GM06990 (cell line): ENCODE measurements around the gene BTBD18.

Source experiments
- DNase-seq: peaks from one replicate; pipeline ENCODE4 v3.0.0-alpha.2; 2011; ENCODE audit not compliant: insufficient read length; ENCODE audit errors: extremely low read depth
- H3K27me3 ChIP-seq: replicated peaks from 2 replicates; pipeline ENCODE4 v1.6.0; 2011; ENCODE audit warnings: low read length; ENCODE audit not compliant: control insufficient read depth, insufficient read depth
- H3K36me3 ChIP-seq: 2 replicates; pipeline ENCODE4 v1.5.1; 2011; ENCODE audit warnings: low read length; ENCODE audit not compliant: control insufficient read depth, insufficient read depth
- H3K4me3 ChIP-seq: replicated peaks from 2 replicates; pipeline ENCODE4 v1.5.1; 2011; ENCODE audit warnings: low read depth, mild to moderate bottlenecking, control low read depth, low read length
- TF ChIP-seq, protein P1 (sequence below): IDR thresholded peaks from 2 replicates; pipeline ENCODE4 v1.5.1; 2011; ENCODE audit warnings: low read length, control low read depth, mild to moderate bottlenecking, inconsistent platforms; ENCODE audit not compliant: insufficient read depth, poor library complexity, severe bottlenecking

BTBD18 gene

GRCh38 chr11:57792870-57793269 lies 41.3 kb upstream of the BTBD18 start:
- H3K4me3 ChIP-seq = no peak overlapping the region
- TF ChIP-seq, protein P1, sequence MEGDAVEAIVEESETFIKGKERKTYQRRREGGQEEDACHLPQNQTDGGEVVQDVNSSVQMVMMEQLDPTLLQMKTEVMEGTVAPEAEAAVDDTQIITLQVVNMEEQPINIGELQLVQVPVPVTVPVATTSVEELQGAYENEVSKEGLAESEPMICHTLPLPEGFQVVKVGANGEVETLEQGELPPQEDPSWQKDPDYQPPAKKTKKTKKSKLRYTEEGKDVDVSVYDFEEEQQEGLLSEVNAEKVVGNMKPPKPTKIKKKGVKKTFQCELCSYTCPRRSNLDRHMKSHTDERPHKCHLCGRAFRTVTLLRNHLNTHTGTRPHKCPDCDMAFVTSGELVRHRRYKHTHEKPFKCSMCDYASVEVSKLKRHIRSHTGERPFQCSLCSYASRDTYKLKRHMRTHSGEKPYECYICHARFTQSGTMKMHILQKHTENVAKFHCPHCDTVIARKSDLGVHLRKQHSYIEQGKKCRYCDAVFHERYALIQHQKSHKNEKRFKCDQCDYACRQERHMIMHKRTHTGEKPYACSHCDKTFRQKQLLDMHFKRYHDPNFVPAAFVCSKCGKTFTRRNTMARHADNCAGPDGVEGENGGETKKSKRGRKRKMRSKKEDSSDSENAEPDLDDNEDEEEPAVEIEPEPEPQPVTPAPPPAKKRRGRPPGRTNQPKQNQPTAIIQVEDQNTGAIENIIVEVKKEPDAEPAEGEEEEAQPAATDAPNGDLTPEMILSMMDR = no peak
- DNase-seq = no peak

GRCh38 chr11:57792060-57792541 lies 40.5 kb upstream of the BTBD18 start:
- no peaks in the 10 kb centered on the region for H3K27me3 ChIP-seq
- peaks cover 5% of the 10 kb centered on the region for H3K36me3 ChIP-seq
- TF ChIP-seq, protein P1 = no peak
- DNase-seq = peak; percentile 74
- H3K4me3 ChIP-seq = no peak overlapping the region

More at GRCh38 chr11:57792870-57793269, 41.3 kb upstream of the BTBD18 start:
- Histone ChIP-seq H3K27me3 (no peaks in the 10 kb centered on the region), H3K36me3 (peaks cover 5% of the 10 kb centered on the region)

DNA sequence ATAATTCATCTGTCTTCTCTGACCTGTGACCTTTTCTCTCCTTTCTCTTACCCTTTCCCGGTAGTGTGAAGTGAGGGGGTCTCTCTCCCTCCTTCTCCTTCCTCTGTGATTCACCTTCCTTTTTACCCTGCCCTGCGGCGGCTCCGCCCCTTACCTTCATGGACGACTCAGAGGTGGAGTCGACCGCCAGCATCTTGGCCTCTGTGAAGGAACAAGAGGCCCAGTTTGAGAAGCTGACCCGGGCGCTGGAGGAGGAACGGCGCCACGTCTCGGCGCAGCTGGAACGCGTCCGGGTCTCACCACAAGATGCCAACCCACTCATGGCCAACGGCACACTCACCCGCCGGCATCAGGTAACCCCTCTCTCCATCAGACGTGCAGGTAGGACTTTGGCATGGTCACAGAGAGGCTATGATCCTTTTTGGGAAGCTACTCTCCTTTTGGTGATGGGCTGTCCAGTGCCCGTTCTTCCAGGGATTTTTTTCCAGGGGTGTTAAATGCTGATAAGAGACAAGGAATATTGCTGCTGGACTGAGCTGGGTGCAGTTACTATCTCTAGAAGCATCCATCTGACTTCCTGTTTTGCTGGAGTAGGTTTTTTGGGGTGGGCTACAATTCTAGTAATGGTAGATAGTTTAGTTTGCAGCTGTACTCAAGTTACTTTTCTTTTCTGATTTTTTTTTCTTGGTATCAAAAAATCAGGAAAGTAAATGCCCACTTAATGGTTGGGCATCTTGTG lies 39.9 kb upstream of the BTBD18 start:
- DNase-seq = no peak

GRCh38 chr11:57788703-57789088 lies 37.1 kb upstream of the BTBD18 start:
- no peaks in the 10 kb centered on the region for H3K27me3 ChIP-seq
- H3K4me3 ChIP-seq = no peak overlapping the region
- no peak for DNase-seq
- TF ChIP-seq, protein P1 = no peak
- no peaks in the 10 kb centered on the region for H3K36me3 ChIP-seq

More for the DNA sequence above, 39.9 kb upstream of the BTBD18 start:
- TF ChIP-seq, protein P1 = no peak
- no peaks in the 10 kb centered on the region for H3K27me3 ChIP-seq
- H3K4me3 ChIP-seq = no peak overlapping the region
- H3K36me3 ChIP-seq = peaks cover 2% of the 10 kb centered on the region; the same call in 1 of the 2 replicates

DNA sequence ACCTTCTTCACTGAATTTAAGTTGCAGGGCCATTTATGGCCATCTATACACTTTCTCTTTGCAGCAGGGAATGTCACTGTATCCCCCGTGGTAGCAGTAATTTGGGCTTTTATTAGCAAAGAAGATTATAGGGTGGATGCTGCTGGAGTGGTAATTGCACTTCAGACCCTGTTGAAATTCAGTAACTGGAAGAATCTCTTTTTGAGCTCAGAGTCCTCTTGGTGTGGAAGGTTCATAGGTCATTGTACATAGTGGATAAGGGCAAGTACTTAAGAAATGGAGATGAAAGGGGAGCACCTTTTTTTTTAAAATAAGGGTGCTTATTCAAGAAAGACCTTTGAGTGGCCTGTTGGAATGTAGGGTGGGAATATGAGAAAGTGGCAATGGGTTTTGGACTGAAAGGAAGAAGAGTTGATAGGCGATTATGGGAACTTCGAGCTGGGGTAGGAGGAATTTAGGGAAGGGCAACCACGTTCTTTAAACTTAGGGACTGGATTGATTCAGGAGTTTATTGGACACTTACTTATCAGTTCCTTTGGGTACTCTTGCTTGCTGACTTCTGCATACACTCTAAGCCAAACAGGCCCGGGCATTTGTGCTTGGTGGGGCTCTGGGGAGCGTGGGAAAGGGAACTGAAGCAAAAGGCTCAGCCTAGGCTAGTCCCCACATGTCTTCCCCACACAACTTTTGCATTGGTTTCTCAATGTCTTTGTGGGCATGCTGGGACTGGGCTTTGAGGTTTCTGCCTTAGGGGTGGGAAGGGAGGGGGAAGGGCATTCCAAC lies 36.5 kb upstream of the BTBD18 start:
- DNase-seq = no peak
- Histone ChIP-seq H3K36me3 (no peaks in the 10 kb centered on the region), H3K27me3 (no peaks in the 10 kb centered on the region), H3K4me3 (no peak overlapping the region)
- TF ChIP-seq, protein P1 = no peak
